Kidney (tissue), 22 donors: ENCODE measurements around the gene PTPRU. TPM values are rescaled to one million over a fixed set of nuclear protein-coding genes. Genes with fewer than 3 reads are reported as not detected.

Experiments used
- DNase-seq, 5 donors: peaks; one replicate each; pipeline ENCODE4 v3.0.0-alpha.2; 2013 to 2020
- FAIRE-seq: peaks from 2 replicates; lab custom pipeline; 2012; peaks lifted over from hg19 to GRCh38; lab: Jason Lieb, UNC
- H3K27ac ChIP-seq, 2 donors: one replicate each; pipeline ENCODE4 v1.7.0; 2013; ENCODE audit warnings: low read depth in 2 of 2, low read length in 2 of 2, inconsistent platforms in 1 of 2
- H3K27me3 ChIP-seq: one replicate; pipeline ENCODE4 v1.7.1; 2013; ENCODE audit warnings: low read length, inconsistent platforms; ENCODE audit not compliant: control insufficient read depth, insufficient read depth
- H3K36me3 ChIP-seq, 3 donors: one replicate each; pipeline versions ENCODE4 v1.7.0 to v1.7.1; 2013; ENCODE audit warnings: low read length in 3 of 3, control low read depth in 1 of 3, inconsistent platforms in 1 of 3; ENCODE audit not compliant: insufficient read depth in 3 of 3, control insufficient read depth in 2 of 3
- H3K4me1 ChIP-seq, 3 donors: one replicate each; pipeline versions ENCODE4 v1.7.0 to v1.7.1; 2013; ENCODE audit warnings: low read length in 3 of 3, inconsistent platforms in 1 of 3, low read depth in 1 of 3; ENCODE audit not compliant: control insufficient read depth in 2 of 3, insufficient read depth in 2 of 3
- H3K4me3 ChIP-seq, 3 donors: one replicate each; pipeline versions ENCODE4 v1.7.0 to v1.8.1; 2013; ENCODE audit warnings: low read length in 3 of 3, control low read depth in 1 of 3, inconsistent platforms in 1 of 3
- H3K9ac ChIP-seq, 3 donors: one replicate each; pipeline versions ENCODE4 v1.7.0 to v1.7.1; 2013; ENCODE audit warnings: low read length in 3 of 3, control low read depth in 1 of 3, inconsistent platforms in 1 of 3
- H3K9me3 ChIP-seq, 3 donors: one replicate each; pipeline versions ENCODE4 v1.7.0 to v1.7.1; 2013; ENCODE audit warnings: low read length in 3 of 3, control low read depth in 1 of 3, inconsistent platforms in 1 of 3; ENCODE audit not compliant: control insufficient read depth in 2 of 3, insufficient read depth in 1 of 3
- CTCF ChIP-seq: IDR thresholded peaks from 3 replicates; pipeline ENCODE4 v1.5.1; 2012; ENCODE audit warnings: mild to moderate bottlenecking, moderate library complexity, borderline replicate concordance; ENCODE audit not compliant: insufficient read depth; ENCODE audit errors: extremely low read depth
- intact Hi-C: fragments of 100-400 bp; cut with DNase I; formaldehyde crosslinking; loops from one replicate; pipeline ENCODE4 v1.11.1; 2022
- long read RNA-seq, 10 donors: library from polyadenylated mRNA in 1 of 10; unstranded in 1 of 10; transcript quantifications; one replicate each; pipeline ENCODE4 v2.0.0 and lab custom pipeline, GENCODE V29; 2021 to 2026
- polyA plus RNA-seq: library from polyadenylated mRNA; stranded (reverse); fragments of 350-450 nt; fragmentation: Illumina TruSeq; extraction: RNeasy Lipid Tissue Mini Kit (QIAGEN cat#74804); gene quantifications from one replicate; pipeline ENCODE4 v1.2.3, GENCODE V29; 2014; ENCODE audit warnings: low read depth, low replicate concordance; ENCODE audit not compliant: insufficient read depth
- total RNA-seq: library from RNA; stranded (reverse); fragmentation: NEBNext Ultra II Directional; extraction: Animal tissue kit (Norgen Biotek cat#: 25700); gene quantifications from one replicate; pipeline ENCODE4 v1.2.1, GENCODE V29; 2021
- donor health status: control.
- donor health status: control.
- donor health status: control.
- donor health status: control.
- donor health status: control.
- donor health status: DM: yes; HTN: yes; CAD: no.
- donor health status: Normal renal cell carcinoma (clear cell type).

The PTPRU gene
- total RNA-seq (53.6 TPM), polyA plus RNA-seq (3.7 TPM)
- long read RNA-seq, donor 1: 0 reads
- long read RNA-seq, donor 2, full-length matches to known transcripts: 1 of 1 reads
- long read RNA-seq, donor 2, partial matches to known transcripts: 0 of 1 reads
- long read RNA-seq, donor 2, other reads (novel, unspliced or antisense): 0 of 1 reads
- long read RNA-seq, donor 3: 0 reads
- long read RNA-seq, donor 4: 0 reads
- long read RNA-seq, donor 5: 0 reads
- long read RNA-seq, donor 6: 0 reads
- long read RNA-seq, donor 7, full-length matches to known transcripts: 10 of 55 reads
- long read RNA-seq, donor 7, partial matches to known transcripts: 35 of 55 reads
- long read RNA-seq, donor 7, other reads (novel, unspliced or antisense): 10 of 55 reads
- long read RNA-seq, donor 8: 0 reads
- long read RNA-seq, donor 9: 0 reads
- long read RNA-seq, donor 10, partial matches to known transcripts: 0 of 1 reads
- long read RNA-seq, donor 10, other reads (novel, unspliced or antisense): 0 of 1 reads

- Histone ChIP-seq H3K4me1 (peaks cover 0 to 18% (median 4%) of the 10 kb centered on the region in 3 donors), H3K27ac (peak within 1 kb of the TSS in 1 of 2 donors; percentile 14), H3K36me3 (no peaks in the 10 kb centered on the region), H3K9ac (peak within 1 kb of the TSS; percentile 24 to 86 (median 54)), H3K9me3 (no peaks in the 10 kb centered on the region), H3K4me3 (peak within 1 kb of the TSS; percentile 70 to 95 (median 88)), H3K27me3 (peaks cover 5% of the 10 kb centered on the region)
- intact Hi-C loops: loop anchor here (10.0 kb wide), 1 partner anchor 1469 kb away; no protein-coding TSS in a partner anchor
- peak; percentile 93 for TF ChIP-seq CTCF
- FAIRE-seq: no peak
- DNase-seq: peak; percentile 78 to 93 (median 88)
Observed at GRCh38 chr1:29235955-29236711, at the start of gene PTPRU. Gene PTPRU, plus strand, starts transcription at chr1:29236522. Its CDS starts 123 bp downstream, at chr1:29236645.

- Histone ChIP-seq H3K4me3 (no peak overlapping the region), H3K9me3 (no peaks in the 10 kb centered on the region), H3K36me3 (no peaks in the 10 kb centered on the region), H3K4me1 (peaks cover 0 to 5% (median 3%) of the 10 kb centered on the region in 3 donors), H3K27me3 (no peaks in the 10 kb centered on the region), H3K27ac (no peak overlapping the region), H3K9ac (no peak overlapping the region)
- DNase-seq (no peak), FAIRE-seq (no peak)
- no peak for TF ChIP-seq CTCF
- intact Hi-C loops: no loop called here
Observed at GRCh38 chr1:29186707-29187106, 49.6 kb upstream of the PTPRU start.

- no peak for FAIRE-seq
- H3K27me3 ChIP-seq: no peaks in the 10 kb centered on the region
- intact Hi-C loops: no loop called here
- H3K36me3 ChIP-seq: peaks cover 0 to 2% (median 0%) of the 10 kb centered on the region in 3 donors
- DNase-seq: no peak
- TF ChIP-seq CTCF: no peak
- no peaks in the 10 kb centered on the region for H3K9me3 ChIP-seq
- no peak overlapping the region for H3K27ac ChIP-seq
- no peak overlapping the region for H3K4me3 ChIP-seq
- H3K4me1 ChIP-seq: peaks cover 0 to 5% (median 3%) of the 10 kb centered on the region in 3 donors
- H3K9ac ChIP-seq: no peak overlapping the region
Observed at GRCh38 chr1:29190718-29191117, 45.6 kb upstream of the PTPRU start.
